ENCODE data around the gene KANSL1.

KANSL1 gene

DNA sequence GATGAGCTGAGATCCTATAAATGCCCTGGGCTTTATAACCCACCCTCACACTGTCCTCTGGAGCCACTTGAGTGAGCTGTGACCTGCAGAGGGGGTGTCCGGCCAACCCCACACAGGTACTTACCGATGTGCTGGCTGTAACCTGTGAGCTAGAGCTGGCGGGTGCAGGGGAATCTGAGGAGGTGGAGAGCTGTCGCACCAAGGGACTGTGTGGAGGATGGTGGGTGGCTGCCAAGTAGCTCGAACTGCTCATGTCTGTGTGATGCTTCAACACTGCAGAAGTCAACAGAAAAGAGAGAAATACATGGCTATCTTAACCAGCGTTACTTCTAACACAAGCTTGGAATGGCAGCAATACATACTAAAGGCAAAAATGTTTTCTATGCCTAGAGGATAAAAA, 154.8 kb downstream of the KANSL1 start:
- H3K4me3 ChIP-seq (ENCODE audit: low read length): no peak overlapping the region
- TF ChIP-seq, protein P1, sequence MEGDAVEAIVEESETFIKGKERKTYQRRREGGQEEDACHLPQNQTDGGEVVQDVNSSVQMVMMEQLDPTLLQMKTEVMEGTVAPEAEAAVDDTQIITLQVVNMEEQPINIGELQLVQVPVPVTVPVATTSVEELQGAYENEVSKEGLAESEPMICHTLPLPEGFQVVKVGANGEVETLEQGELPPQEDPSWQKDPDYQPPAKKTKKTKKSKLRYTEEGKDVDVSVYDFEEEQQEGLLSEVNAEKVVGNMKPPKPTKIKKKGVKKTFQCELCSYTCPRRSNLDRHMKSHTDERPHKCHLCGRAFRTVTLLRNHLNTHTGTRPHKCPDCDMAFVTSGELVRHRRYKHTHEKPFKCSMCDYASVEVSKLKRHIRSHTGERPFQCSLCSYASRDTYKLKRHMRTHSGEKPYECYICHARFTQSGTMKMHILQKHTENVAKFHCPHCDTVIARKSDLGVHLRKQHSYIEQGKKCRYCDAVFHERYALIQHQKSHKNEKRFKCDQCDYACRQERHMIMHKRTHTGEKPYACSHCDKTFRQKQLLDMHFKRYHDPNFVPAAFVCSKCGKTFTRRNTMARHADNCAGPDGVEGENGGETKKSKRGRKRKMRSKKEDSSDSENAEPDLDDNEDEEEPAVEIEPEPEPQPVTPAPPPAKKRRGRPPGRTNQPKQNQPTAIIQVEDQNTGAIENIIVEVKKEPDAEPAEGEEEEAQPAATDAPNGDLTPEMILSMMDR (conservative IDR thresholded peaks at IDR 0.05; ENCODE audit: low read length): no peak
- DNase-seq (ENCODE audit: low read depth): no peak

DNA sequence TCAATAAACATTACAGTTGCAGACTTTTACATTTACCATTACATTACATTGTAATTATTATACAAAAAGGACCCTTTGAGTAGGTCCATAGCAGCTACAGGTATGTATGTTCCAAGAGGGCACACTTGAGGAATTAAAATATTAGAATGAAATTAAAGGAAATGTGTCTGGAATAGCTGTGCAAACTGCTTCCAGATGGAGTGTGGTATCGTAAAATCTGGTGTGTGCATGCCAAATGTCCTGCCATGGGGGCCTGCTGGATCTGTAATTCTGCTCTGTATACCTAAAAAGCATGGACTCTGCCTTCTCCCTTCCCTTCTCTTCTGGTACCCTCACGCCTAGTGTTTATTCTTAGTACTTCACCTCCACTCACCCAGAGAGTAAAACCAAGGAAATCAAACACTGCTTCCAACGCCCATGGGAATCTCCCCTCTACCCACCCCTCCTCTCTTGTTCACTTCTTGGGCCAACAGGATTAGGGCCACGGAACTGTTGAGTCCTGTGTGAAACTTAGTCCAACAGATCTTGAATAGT, 155.4 kb downstream of the KANSL1 start:
- no peak for DNase-seq (ENCODE audit: low read depth)
- H3K4me3 ChIP-seq (ENCODE audit: low read length): no peak overlapping the region
- TF ChIP-seq, protein P1 (conservative IDR thresholded peaks at IDR 0.05; ENCODE audit: low read length): no peak

GRCh38 chr17:46036491-46036890, 156.7 kb downstream of the KANSL1 start:
- TF ChIP-seq, protein P1 (conservative IDR thresholded peaks at IDR 0.05; ENCODE audit: low read length): no peak
- H3K4me3 ChIP-seq (ENCODE audit: low read length): no peak overlapping the region
- no peak for DNase-seq (ENCODE audit: low read depth)

DNA sequence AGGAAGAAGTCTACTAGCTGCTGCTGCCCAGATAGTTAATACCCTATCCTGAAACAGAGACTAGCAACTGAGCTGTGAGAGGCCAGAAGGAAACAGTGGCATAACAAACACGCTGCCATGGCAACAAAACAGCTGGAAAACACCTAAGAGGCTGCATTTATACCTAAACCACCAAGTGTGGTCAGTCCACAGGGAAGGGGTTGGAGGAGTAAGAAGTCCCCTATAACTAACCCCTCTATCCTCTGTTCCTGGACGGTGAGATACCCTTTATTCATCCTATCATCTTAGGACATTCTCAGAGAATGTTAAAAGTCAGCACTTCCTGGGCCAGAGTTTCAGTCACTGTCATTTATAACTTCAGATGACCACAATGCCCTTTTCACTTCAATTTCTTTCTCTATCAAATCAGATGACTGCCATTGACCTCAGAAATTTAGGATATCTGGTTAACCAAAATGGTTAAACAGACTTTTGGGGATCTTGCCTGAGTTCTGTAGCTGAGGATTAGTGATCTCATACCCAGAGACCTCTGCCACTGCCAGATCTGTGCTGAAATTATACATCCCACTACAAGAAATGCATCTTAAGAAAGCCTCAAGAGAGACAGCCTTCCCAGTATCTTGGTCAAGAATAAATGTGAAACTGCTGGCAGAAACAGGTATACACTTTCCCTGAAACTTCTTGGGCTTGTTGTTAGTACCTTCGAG, 158.0 kb downstream of the KANSL1 start:
- peak; percentile 25 for DNase-seq (ENCODE audit: low read depth)

DNA sequence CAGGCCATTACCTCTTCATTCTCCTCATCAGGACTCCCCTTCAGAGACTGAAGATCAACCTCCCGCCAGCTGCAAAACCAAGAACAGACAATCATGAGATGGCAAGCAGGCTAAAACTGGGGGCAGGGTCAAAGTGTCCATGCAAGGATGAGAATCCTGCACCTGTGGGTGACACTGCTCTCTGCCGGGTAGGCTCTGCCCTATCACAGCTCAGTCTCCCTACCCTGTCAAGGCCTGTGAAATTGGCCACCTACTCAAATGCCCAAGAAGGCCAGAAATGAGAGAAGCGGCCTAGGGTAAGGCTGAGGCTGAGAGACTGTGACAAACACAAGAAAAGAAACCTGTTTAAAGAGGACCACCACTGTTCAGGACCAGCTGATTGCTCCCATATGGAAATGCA, 159.8 kb downstream of the KANSL1 start:
- no peak overlapping the region for H3K4me3 ChIP-seq (ENCODE audit: low read length)
- TF ChIP-seq, protein P1 (conservative IDR thresholded peaks at IDR 0.05; ENCODE audit: low read length): no peak
- no peak for DNase-seq (ENCODE audit: low read depth)

More for the DNA sequence above, 158.0 kb downstream of the KANSL1 start:
- H3K4me3 ChIP-seq (ENCODE audit: low read length): no peak overlapping the region
- TF ChIP-seq, protein P1 (conservative IDR thresholded peaks at IDR 0.05; ENCODE audit: low read length): no peak

DNA sequence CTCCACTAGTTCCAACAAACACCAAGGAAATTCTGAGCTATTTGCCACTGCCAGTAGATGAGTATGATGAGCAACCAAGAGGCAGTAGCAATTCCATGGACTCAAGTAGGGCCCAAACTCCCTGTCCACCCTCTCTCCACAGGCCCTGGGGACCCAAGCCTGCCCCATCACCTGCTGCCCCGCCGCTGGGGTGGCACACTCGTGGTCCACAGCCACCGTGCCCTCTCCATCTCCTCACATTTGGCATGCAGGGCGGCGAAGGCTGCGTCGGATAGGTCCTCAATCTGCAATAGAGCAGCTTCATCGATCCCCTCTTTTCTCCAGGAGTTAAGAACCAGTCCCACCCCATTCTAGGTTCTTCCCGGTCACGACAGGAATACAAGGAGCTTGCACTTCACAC, 160.3 kb downstream of the KANSL1 start:
- TF ChIP-seq, protein P1 (conservative IDR thresholded peaks at IDR 0.05; ENCODE audit: low read length): no peak
- DNase-seq (ENCODE audit: low read depth): no peak
- H3K4me3 ChIP-seq (ENCODE audit: low read length): no peak overlapping the region

GRCh38 chr17:46031920-46032319, 161.3 kb downstream of the KANSL1 start:
- H3K4me3 ChIP-seq (ENCODE audit: low read length): no peak overlapping the region
- TF ChIP-seq, protein P1 (conservative IDR thresholded peaks at IDR 0.05; ENCODE audit: low read length): no peak
- DNase-seq (ENCODE audit: low read depth): no peak

All from AG10803 (cell line).